ENCODE data around the gene PTOV1. TPM values are rescaled to one million over a fixed set of nuclear protein-coding genes. Genes with fewer than 3 reads are reported as not detected.

Gene PTOV1
- total and polyA plus RNA-seq, 2 of the 8 experiments (the other 6 are each of a cell fraction or from before 2014, with no cell fraction given), result 147 to 251 TPM

GRCh38 chr19:49862391-49863253 lies 11.7 kb downstream of the PTOV1 start (continued):
- peak; percentile 19 to 49; a peak in 3 of 4 replicates for TF ChIP-seq RAD21 (IDR thresholded peaks at IDR 0.05 in 1 of 2, conservative IDR thresholded peaks at IDR 0.05 in 1 of 2; ENCODE audit: low read depth in 2 of 2, low read length in 2 of 2)
- peak; percentile 61 to 73 (median 65) for TF ChIP-seq CTCF (IDR thresholded peaks at IDR 0.05; ENCODE audit: control extremely low read depth in 1 of 3, insufficient read depth in 1 of 3, low read depth in 1 of 3, low read length in 3 of 3)
- no peak for TF ChIP-seq TEAD4 (IDR thresholded peaks at IDR 0.05; ENCODE audit: low read depth, low read length)
- no peak for TF ChIP-seq CTBP2 (IDR thresholded peaks at IDR 0.05; ENCODE audit: borderline replicate concordance, insufficient read depth, insufficient read length, low read length)
- peak; percentile 41 for TF ChIP-seq TAF7 (optimal IDR thresholded peaks at IDR 0.05; ENCODE audit: borderline replicate concordance, low read depth, low read length)
- TF ChIP-seq ASH2L (IDR thresholded peaks at IDR 0.05; ENCODE audit: low read length), result no peak
- 0 out of 2 replicates have a peak, but pooled peaks have one; percentile 26 for TF ChIP-seq YY1 (IDR thresholded peaks at IDR 0.05; ENCODE audit: low read depth, low read length)
- no peak for TF ChIP-seq CHD2 (IDR thresholded peaks at IDR 0.05; ENCODE audit: low read length)
- no peak for TF ChIP-seq NRF1 (IDR thresholded peaks at IDR 0.05; ENCODE audit: low read depth, low read length)
- 0 out of 2 replicates have a peak, but pooled peaks have one; percentile 20 for TF ChIP-seq CREB1 (IDR thresholded peaks at IDR 0.05)

Data from H1 (cell line).